ENCODE data around the gene ZNF160.
A peak's percentile ranks its signal among the peaks of the same experiment; 100 is the strongest.

ZNF160 gene

GRCh38 chr19:53092723-53093122, 10.5 kb downstream of the ZNF160 start:
- Histone ChIP-seq H3K9me3 (ENCODE audit: control insufficient read depth, insufficient read depth, low read length) (no peaks in the 10 kb centered on the region), H3K27me3 (ENCODE audit: control insufficient read depth, insufficient read depth, low read length) (no peaks in the 10 kb centered on the region), H3K4me3 (ENCODE audit: low read length) (no peak overlapping the region), H3K27ac (ENCODE audit: low read length) (no peak overlapping the region), H3K36me3 (ENCODE audit: control insufficient read depth, insufficient read depth, low read length) (peaks cover 4% of the 10 kb centered on the region; the same call in 1 of the 2 replicates), H3K4me1 (ENCODE audit: control insufficient read depth, insufficient read depth, low read length) (no peaks in the 10 kb centered on the region)
- DNase-seq (ENCODE audit: low read depth, low spot score) = no peak
- WGBS (ENCODE audit: insufficient coverage, insufficient read length) = no CpG with 5 or more reads among the region's 1 CpG

GRCh38 chr19:53091413-53092254, 11.6 kb downstream of the ZNF160 start:
- peaks cover 4% of the 10 kb centered on the region; the same call in 1 of the 2 replicates for H3K36me3 ChIP-seq (ENCODE audit: control insufficient read depth, insufficient read depth, low read length)
- H3K4me3 ChIP-seq (ENCODE audit: low read length) = no peak overlapping the region
- H3K27ac ChIP-seq (ENCODE audit: low read length) = no peak overlapping the region
- H3K9me3 ChIP-seq (ENCODE audit: control insufficient read depth, insufficient read depth, low read length) = no peaks in the 10 kb centered on the region
- WGBS (ENCODE audit: insufficient coverage, insufficient read length) = no CpG with 5 or more reads among the region's 19 CpGs
- no peaks in the 10 kb centered on the region for H3K4me1 ChIP-seq (ENCODE audit: control insufficient read depth, insufficient read depth, low read length)
- H3K27me3 ChIP-seq (ENCODE audit: control insufficient read depth, insufficient read depth, low read length) = no peaks in the 10 kb centered on the region
- peak; percentile 67 for DNase-seq (ENCODE audit: low read depth, low spot score)

GRCh38 chr19:53088091-53088490, 15.1 kb downstream of the ZNF160 start:
- DNase-seq (ENCODE audit: low read depth, low spot score) = no peak
- no peak overlapping the region for H3K4me3 ChIP-seq (ENCODE audit: low read length)
- H3K27ac ChIP-seq (ENCODE audit: low read length) = no peak overlapping the region
- no peaks in the 10 kb centered on the region for H3K27me3 ChIP-seq (ENCODE audit: control insufficient read depth, insufficient read depth, low read length)
- H3K9me3 ChIP-seq (ENCODE audit: control insufficient read depth, insufficient read depth, low read length) = no peaks in the 10 kb centered on the region
- peaks cover 9% of the 10 kb centered on the region; the same call in 1 of the 2 replicates for H3K36me3 ChIP-seq (ENCODE audit: control insufficient read depth, insufficient read depth, low read length)
- no peaks in the 10 kb centered on the region for H3K4me1 ChIP-seq (ENCODE audit: control insufficient read depth, insufficient read depth, low read length)
- WGBS (ENCODE audit: insufficient coverage, insufficient read length) = no CpG with 5 or more reads among the region's 6 CpGs

- Histone ChIP-seq H3K9me3 (ENCODE audit: control insufficient read depth, insufficient read depth, low read length) (no peaks in the 10 kb centered on the region), H3K4me3 (ENCODE audit: low read length) (no peak overlapping the region), H3K4me1 (ENCODE audit: control insufficient read depth, insufficient read depth, low read length) (no peaks in the 10 kb centered on the region), H3K36me3 (ENCODE audit: control insufficient read depth, insufficient read depth, low read length) (peaks cover 9% of the 10 kb centered on the region; the same call in 1 of the 2 replicates), H3K27me3 (ENCODE audit: control insufficient read depth, insufficient read depth, low read length) (no peaks in the 10 kb centered on the region), H3K27ac (ENCODE audit: low read length) (no peak overlapping the region)
- DNase-seq (ENCODE audit: low read depth, low spot score) = no peak
- WGBS (ENCODE audit: insufficient coverage, insufficient read length) = 100% methylated on average over 1 of the region's 5 CpGs
Observed at GRCh38 chr19:53086949-53087348, 16.3 kb downstream of the ZNF160 start.

GRCh38 chr19:53085496-53085895, 17.7 kb downstream of the ZNF160 start:
- no peak overlapping the region for H3K27ac ChIP-seq (ENCODE audit: low read length)
- no peaks in the 10 kb centered on the region for H3K9me3 ChIP-seq (ENCODE audit: control insufficient read depth, insufficient read depth, low read length)
- no peaks in the 10 kb centered on the region for H3K27me3 ChIP-seq (ENCODE audit: control insufficient read depth, insufficient read depth, low read length)
- H3K36me3 ChIP-seq (ENCODE audit: control insufficient read depth, insufficient read depth, low read length) = peaks cover 5% of the 10 kb centered on the region; the same call in 1 of the 2 replicates
- WGBS (ENCODE audit: insufficient coverage, insufficient read length) = no CpG with 5 or more reads among the region's 7 CpGs
- no peaks in the 10 kb centered on the region for H3K4me1 ChIP-seq (ENCODE audit: control insufficient read depth, insufficient read depth, low read length)
- no peak for DNase-seq (ENCODE audit: low read depth, low spot score)
- no peak overlapping the region for H3K4me3 ChIP-seq (ENCODE audit: low read length)

GRCh38 chr19:53082929-53083328, 20.3 kb downstream of the ZNF160 start:
- Histone ChIP-seq H3K9me3 (ENCODE audit: control insufficient read depth, insufficient read depth, low read length) (no peaks in the 10 kb centered on the region), H3K4me1 (ENCODE audit: control insufficient read depth, insufficient read depth, low read length) (no peaks in the 10 kb centered on the region), H3K36me3 (ENCODE audit: control insufficient read depth, insufficient read depth, low read length) (peaks cover 5% of the 10 kb centered on the region; the same call in 1 of the 2 replicates), H3K27me3 (ENCODE audit: control insufficient read depth, insufficient read depth, low read length) (no peaks in the 10 kb centered on the region), H3K27ac (ENCODE audit: low read length) (no peak overlapping the region), H3K4me3 (ENCODE audit: low read length) (no peak overlapping the region)
- no peak for DNase-seq (ENCODE audit: low read depth, low spot score)
- no CpG with 5 or more reads among the region's 3 CpGs for WGBS (ENCODE audit: insufficient coverage, insufficient read length)

- WGBS (ENCODE audit: insufficient coverage, insufficient read length) = no CpG with 5 or more reads among the region's 8 CpGs
- Histone ChIP-seq H3K4me3 (ENCODE audit: low read length) (no peak overlapping the region), H3K27me3 (ENCODE audit: control insufficient read depth, insufficient read depth, low read length) (no peaks in the 10 kb centered on the region), H3K4me1 (ENCODE audit: control insufficient read depth, insufficient read depth, low read length) (no peaks in the 10 kb centered on the region), H3K27ac (ENCODE audit: low read length) (no peak overlapping the region), H3K9me3 (ENCODE audit: control insufficient read depth, insufficient read depth, low read length) (no peaks in the 10 kb centered on the region), H3K36me3 (ENCODE audit: control insufficient read depth, insufficient read depth, low read length) (no peaks in the 10 kb centered on the region)
- no peak for DNase-seq (ENCODE audit: low read depth, low spot score)
Observed at GRCh38 chr19:53079313-53079924, 23.8 kb downstream of the ZNF160 start.

GRCh38 chr19:53078668-53079067, 24.6 kb downstream of the ZNF160 start:
- no peaks in the 10 kb centered on the region; the same call in 1 of the 2 replicates for H3K36me3 ChIP-seq (ENCODE audit: control insufficient read depth, insufficient read depth, low read length)
- WGBS (ENCODE audit: insufficient coverage, insufficient read length) = no CpG with 5 or more reads among the region's 1 CpG

GRCh38 chr19:53076984-53077383, 26.2 kb downstream of the ZNF160 start:
- H3K4me1 ChIP-seq (ENCODE audit: control insufficient read depth, insufficient read depth, low read length) = no peaks in the 10 kb centered on the region
- no peak overlapping the region for H3K27ac ChIP-seq (ENCODE audit: low read length)
- peak; percentile 85 for DNase-seq (ENCODE audit: low read depth, low spot score)
- WGBS (ENCODE audit: insufficient coverage, insufficient read length) = no CpG with 5 or more reads among the region's 10 CpGs
- H3K4me3 ChIP-seq (ENCODE audit: low read length) = no peak overlapping the region
- H3K36me3 ChIP-seq (ENCODE audit: control insufficient read depth, insufficient read depth, low read length) = peaks cover 5% of the 10 kb centered on the region; the same call in 1 of the 2 replicates
- no peaks in the 10 kb centered on the region for H3K9me3 ChIP-seq (ENCODE audit: control insufficient read depth, insufficient read depth, low read length)
- H3K27me3 ChIP-seq (ENCODE audit: control insufficient read depth, insufficient read depth, low read length) = no peaks in the 10 kb centered on the region

More at GRCh38 chr19:53078668-53079067, 24.6 kb downstream of the ZNF160 start:
- DNase-seq (ENCODE audit: low read depth, low spot score) = no peak
- Histone ChIP-seq H3K4me1 (ENCODE audit: control insufficient read depth, insufficient read depth, low read length) (no peaks in the 10 kb centered on the region), H3K4me3 (ENCODE audit: low read length) (no peak overlapping the region), H3K27me3 (ENCODE audit: control insufficient read depth, insufficient read depth, low read length) (no peaks in the 10 kb centered on the region), H3K27ac (ENCODE audit: low read length) (no peak overlapping the region), H3K9me3 (ENCODE audit: control insufficient read depth, insufficient read depth, low read length) (no peaks in the 10 kb centered on the region)

- peaks cover 3% of the 10 kb centered on the region for H3K9me3 ChIP-seq (ENCODE audit: control insufficient read depth, insufficient read depth, low read length)
- no peak overlapping the region for H3K4me3 ChIP-seq (ENCODE audit: low read length)
- no peak for DNase-seq (ENCODE audit: low read depth, low spot score)
- no peak overlapping the region for H3K27ac ChIP-seq (ENCODE audit: low read length)
- H3K4me1 ChIP-seq (ENCODE audit: control insufficient read depth, insufficient read depth, low read length) = no peaks in the 10 kb centered on the region
- H3K36me3 ChIP-seq (ENCODE audit: control insufficient read depth, insufficient read depth, low read length) = peaks cover 28% of the 10 kb centered on the region; the same call in 1 of the 2 replicates
- no CpG with 5 or more reads among the region's 5 CpGs for WGBS (ENCODE audit: insufficient coverage, insufficient read length)
- H3K27me3 ChIP-seq (ENCODE audit: control insufficient read depth, insufficient read depth, low read length) = no peaks in the 10 kb centered on the region
Observed at GRCh38 chr19:53068834-53069233, 34.4 kb downstream of the ZNF160 start.

All from iPS DF 6.9 (cell line).